ENCODE results near the gene UQCRFS1.

GRCh38 chr19:29191005-29191404 lies 21.9 kb downstream of the UQCRFS1 start:
- TF ChIP-seq, protein P1, sequence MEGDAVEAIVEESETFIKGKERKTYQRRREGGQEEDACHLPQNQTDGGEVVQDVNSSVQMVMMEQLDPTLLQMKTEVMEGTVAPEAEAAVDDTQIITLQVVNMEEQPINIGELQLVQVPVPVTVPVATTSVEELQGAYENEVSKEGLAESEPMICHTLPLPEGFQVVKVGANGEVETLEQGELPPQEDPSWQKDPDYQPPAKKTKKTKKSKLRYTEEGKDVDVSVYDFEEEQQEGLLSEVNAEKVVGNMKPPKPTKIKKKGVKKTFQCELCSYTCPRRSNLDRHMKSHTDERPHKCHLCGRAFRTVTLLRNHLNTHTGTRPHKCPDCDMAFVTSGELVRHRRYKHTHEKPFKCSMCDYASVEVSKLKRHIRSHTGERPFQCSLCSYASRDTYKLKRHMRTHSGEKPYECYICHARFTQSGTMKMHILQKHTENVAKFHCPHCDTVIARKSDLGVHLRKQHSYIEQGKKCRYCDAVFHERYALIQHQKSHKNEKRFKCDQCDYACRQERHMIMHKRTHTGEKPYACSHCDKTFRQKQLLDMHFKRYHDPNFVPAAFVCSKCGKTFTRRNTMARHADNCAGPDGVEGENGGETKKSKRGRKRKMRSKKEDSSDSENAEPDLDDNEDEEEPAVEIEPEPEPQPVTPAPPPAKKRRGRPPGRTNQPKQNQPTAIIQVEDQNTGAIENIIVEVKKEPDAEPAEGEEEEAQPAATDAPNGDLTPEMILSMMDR (IDR thresholded peaks at IDR 0.05), result no peak
- TF ChIP-seq POLR2A (IDR thresholded peaks at IDR 0.05) (no peak), POLR2AphosphoS5 (IDR thresholded peaks at IDR 0.05) (no peak)

Measured in prostate gland (tissue), 2 donors.